SK-N-SH (cell line): ENCODE data around the gene SPTB. TPM values are rescaled to one million over a fixed set of nuclear protein-coding genes. Genes with fewer than 3 reads are reported as not detected.

Experiments used
- CTCF ChIA-PET: fragments of 300-600, 350-600 bp; formaldehyde crosslinking; extraction: SDS; loops from one replicate; lab custom pipeline; 2021; lab: Yijun Ruan, JAX
- POLR2A ChIA-PET: fragments of 350-600 bp; sonication (Branson Sonifier 250); formaldehyde crosslinking; extraction: SDS; loops from one replicate; lab custom pipeline; 2020; ENCODE audit warnings: antibody characterized with exemption, inconsistent platforms; lab: Yijun Ruan, JAX
- DNase-seq: peaks from one replicate; pipeline ENCODE4 v3.0.0; 2012
- H2AFZ ChIP-seq: fragments of 200-600 bp; sonication (generic); 2 replicates; pipeline ENCODE4 v1.8.1; 2016; ENCODE audit warnings: antibody characterized with exemption, mild to moderate bottlenecking, low read depth
- H3F3A ChIP-seq: fragments of 200-600 bp; sonication (generic); replicated peaks from 2 replicates; pipeline ENCODE3; 2016; ENCODE audit warnings: antibody characterized with exemption, mild to moderate bottlenecking; ENCODE audit not compliant: insufficient read depth
- H3K27ac ChIP-seq, 2 experiments: fragments of 200-500 bp in 1 of 2; fragments of 200-600 bp in 1 of 2; sonication (Bioruptor generic) in 1 of 2; sonication (generic), shearing (Covaris generic) in 1 of 2; 2 replicates each; pipeline versions ENCODE4 v1.5.1 to v1.6.1; 2014 to 2016; ENCODE audit warnings: low read depth in 2 of 2, inconsistent platforms in 1 of 2, low read length in 1 of 2, mild to moderate bottlenecking in 1 of 2, mixed read lengths in 1 of 2
- H3K27me3 ChIP-seq: fragments of 200-600 bp; sonication (generic), shearing (Covaris generic); 2 replicates; pipeline ENCODE4 v1.6.1; 2016; ENCODE audit warnings: mixed run types; ENCODE audit not compliant: insufficient read depth
- H3K36me3 ChIP-seq, 2 experiments: fragments of 200-500 bp in 1 of 2; fragments of 200-600 bp in 1 of 2; sonication (Bioruptor generic) in 1 of 2; sonication (generic) in 1 of 2; replicated peaks in 1 of 2; 2 replicates each; pipeline versions ENCODE3 to v1.5.1; 2014 to 2016; ENCODE audit warnings: low read length in 1 of 2, mild to moderate bottlenecking in 1 of 2; ENCODE audit not compliant: insufficient read depth in 2 of 2, control insufficient read depth in 1 of 2
- H3K4me1 ChIP-seq, 2 experiments: fragments of 200-500 bp in 1 of 2; fragments of 200-600 bp in 1 of 2; sonication (Bioruptor generic) in 1 of 2; sonication (generic), shearing (Covaris generic) in 1 of 2; 2 replicates each; pipeline versions ENCODE4 v1.5.1 to v1.6.1; 2014 to 2016; ENCODE audit warnings: low read depth in 1 of 2, low read length in 1 of 2, mixed run types in 1 of 2; ENCODE audit not compliant: insufficient read depth in 2 of 2, control insufficient read depth in 1 of 2
- H3K4me2 ChIP-seq: fragments of 200-600 bp; sonication (generic), shearing (Covaris generic); 2 replicates; pipeline ENCODE4 v1.6.1; 2017; ENCODE audit warnings: mixed run types
- H3K4me3 ChIP-seq, 2 experiments: fragments of 200-500 bp in 1 of 2; fragments of 200-600 bp in 1 of 2; sonication (Bioruptor generic) in 1 of 2; sonication (generic), shearing (Covaris generic) in 1 of 2; 2 replicates each; pipeline versions ENCODE4 v1.5.1 to v1.8.1; 2014 to 2016; ENCODE audit warnings: low read depth in 2 of 2, inconsistent platforms in 1 of 2, low read length in 1 of 2, mild to moderate bottlenecking in 1 of 2, mixed read lengths in 1 of 2, moderate library complexity in 1 of 2
- H3K79me2 ChIP-seq: fragments of 200-600 bp; sonication (generic); 2 replicates; pipeline ENCODE4 v1.8.1; 2017; ENCODE audit warnings: mild to moderate bottlenecking; ENCODE audit not compliant: insufficient read depth
- H3K9ac ChIP-seq: fragments of 200-600 bp; sonication (generic); 2 replicates; pipeline ENCODE4 v1.6.1; 2017; ENCODE audit warnings: mixed run types
- H3K9me2 ChIP-seq: fragments of 200-600 bp; sonication (generic); 2 replicates; pipeline ENCODE4 v1.6.1; 2017; ENCODE audit warnings: mixed run types
- H3K9me3 ChIP-seq: fragments of 200-600 bp; sonication (generic); 2 replicates; pipeline ENCODE4 v1.6.1; 2017; ENCODE audit warnings: mixed run types, mild to moderate bottlenecking, moderate library complexity
- H4K20me1 ChIP-seq: fragments of 200-600 bp; sonication (generic); 2 replicates; pipeline ENCODE4 v1.6.1; 2017; ENCODE audit warnings: mild to moderate bottlenecking, mixed run types; ENCODE audit not compliant: insufficient read depth
- CHD2 ChIP-seq: fragments of 150-350 bp; IDR thresholded peaks from 2 replicates; pipeline ENCODE4 v1.6.1; 2018; ENCODE audit warnings: low read length; ENCODE audit not compliant: partially characterized antibody
- EP300 ChIP-seq, 2 experiments: IDR thresholded peaks; 2 replicates each; pipeline versions ENCODE4 v1.4.0 to v1.6.1; 2012; ENCODE audit warnings: borderline replicate concordance in 1 of 2, low read depth in 1 of 2, low read length in 1 of 2
- EZH2phosphoT487 ChIP-seq: fragments of 200-600 bp; sonication (generic); IDR thresholded peaks from 2 replicates; pipeline ENCODE4 v1.6.1; 2017; ENCODE audit warnings: low read depth, mixed run types, mild to moderate bottlenecking, antibody characterized with exemption, moderate library complexity, borderline replicate concordance
- FOSL2 ChIP-seq: IDR thresholded peaks from 2 replicates; pipeline ENCODE4 v1.4.0; 2012; ENCODE audit warnings: low read depth, mild to moderate bottlenecking, moderate library complexity, borderline replicate concordance
- FOXJ3 ChIP-seq: sonication (generic); formaldehyde crosslinking; IDR thresholded peaks from 2 replicates; pipeline ENCODE4 v1.5.1; 2020; ENCODE audit warnings: mild to moderate bottlenecking, missing genetic modification reagents
- GATA2 ChIP-seq: sonication (generic); formaldehyde crosslinking; IDR thresholded peaks from 2 replicates; pipeline ENCODE4 v1.5.0; 2020; ENCODE audit warnings: mild to moderate bottlenecking, missing genetic modification reagents
- JUND ChIP-seq: IDR thresholded peaks from 2 replicates; pipeline ENCODE4 v1.4.0; 2012
- PBX3 ChIP-seq: IDR thresholded peaks from 2 replicates; pipeline ENCODE4; 2012
- POLR2AphosphoS5 ChIP-seq: IDR thresholded peaks from 2 replicates; pipeline ENCODE4 v1.6.1; 2012; ENCODE audit warnings: low read depth, low read length
- RAD21 ChIP-seq: IDR thresholded peaks from 2 replicates; pipeline ENCODE4 v1.6.1; 2012; ENCODE audit warnings: mild to moderate bottlenecking, low read length
- REST ChIP-seq: IDR thresholded peaks from 2 replicates; pipeline ENCODE4 v1.6.1; 2012; ENCODE audit warnings: mild to moderate bottlenecking, low read depth, low read length, moderate library complexity
- RFX5 ChIP-seq: IDR thresholded peaks from 2 replicates; pipeline ENCODE4 v1.6.1; 2012; ENCODE audit warnings: mild to moderate bottlenecking, improper control_type of control experiment, low read length
- RXRA ChIP-seq: IDR thresholded peaks from 2 replicates; pipeline ENCODE4 v1.4.0; 2012; ENCODE audit warnings: low read depth, mild to moderate bottlenecking, borderline replicate concordance
- SMC3 ChIP-seq: IDR thresholded peaks from 2 replicates; pipeline ENCODE4 v1.6.1; 2012; ENCODE audit warnings: low read depth, low read length, improper control_type of control experiment
- TCF12 ChIP-seq: IDR thresholded peaks from 2 replicates; pipeline ENCODE4 v1.4.0; 2012
- USF2 ChIP-seq: fragments of 150-350 bp; IDR thresholded peaks from 2 replicates; pipeline ENCODE4 v1.6.1; 2017; ENCODE audit warnings: antibody characterized with exemption, low read length, low read depth, borderline replicate concordance
- WGBS: methylation state at CpG from one replicate; pipeline ENCODE4 v1.1.6; 2017; ENCODE audit warnings: low lambda C conversion rate; 5-methylcytosine and 5-hydroxymethylcytosine counted together
- polyA plus RNA-seq, 3 experiments: library from polyadenylated mRNA; depleted of rRNA; stranded (reverse); fragments of >200 nt; gene quantifications; 2 replicates each; pipeline ENCODE4 v1.2.3, GENCODE V29; 2012
- TF ChIP-seq, protein P1 (sequence below): fragments of 150-350 bp; IDR thresholded peaks from 2 replicates; pipeline ENCODE4 v1.6.1; 2016; ENCODE audit warnings: mild to moderate bottlenecking, low read depth, low read length

The SPTB gene
- polyA plus RNA-seq, 1 of the 3 experiments (the other 2 are of a cell fraction): 0.15 TPM

DNA sequence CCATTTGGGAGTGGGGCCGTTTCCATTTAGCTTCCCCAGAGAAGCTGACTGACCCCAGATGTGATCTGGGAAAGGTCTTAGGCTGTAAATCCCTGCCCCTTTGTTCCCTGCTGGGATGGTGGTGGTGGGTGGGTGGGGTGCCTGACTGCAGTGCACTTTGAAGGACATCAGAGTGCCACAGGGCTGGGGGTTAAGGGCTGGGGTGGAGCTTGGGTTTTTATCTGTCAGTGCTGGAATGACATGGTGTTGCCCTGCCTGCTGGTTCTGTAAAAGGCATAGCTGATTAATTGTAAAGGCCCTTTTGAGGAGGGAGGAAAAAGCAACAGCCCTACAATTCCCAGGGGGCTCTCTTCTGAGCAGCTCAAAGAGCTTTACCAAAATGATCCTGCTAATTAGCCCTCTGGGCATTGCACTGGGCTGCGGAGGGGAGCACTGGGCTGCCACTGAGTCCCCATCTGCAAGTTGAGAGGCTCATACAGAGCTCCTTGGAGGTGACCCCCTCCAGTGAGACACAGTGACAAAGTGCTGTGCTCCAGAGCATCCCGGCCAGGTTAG lies 154.4 kb downstream of the SPTB start:
- H3K4me2 ChIP-seq: no peak overlapping the region
- H3K36me3 ChIP-seq: no peaks in the 10 kb centered on the region
- no peak overlapping the region for H3K27ac ChIP-seq
- H3F3A ChIP-seq: no peaks in the 10 kb centered on the region
- no peaks in the 10 kb centered on the region for H3K27me3 ChIP-seq
- peaks cover 16 to 19% of the 10 kb centered on the region in 2 experiments; a peak in 2 of 4 replicates for H3K4me1 ChIP-seq
- no peaks in the 10 kb centered on the region for H3K9me2 ChIP-seq
- no peak overlapping the region for H2AFZ ChIP-seq
- POLR2A ChIA-PET: no interaction called here
- TF ChIP-seq SMC3: no peak
- TF ChIP-seq EP300 (IDR thresholded peaks at IDR 0.05; ENCODE audit: borderline replicate concordance in 1 of 2, low read depth in 1 of 2, low read length in 1 of 2): no peak
- no peak for TF ChIP-seq RAD21
- no peak for TF ChIP-seq PBX3
- TF ChIP-seq TCF12: no peak
- no peak for TF ChIP-seq FOXJ3 (CRISPR knock-in tag)
- no peak for TF ChIP-seq JUND
- TF ChIP-seq POLR2AphosphoS5: no peak
- no peak for TF ChIP-seq RFX5
- TF ChIP-seq, protein P1, sequence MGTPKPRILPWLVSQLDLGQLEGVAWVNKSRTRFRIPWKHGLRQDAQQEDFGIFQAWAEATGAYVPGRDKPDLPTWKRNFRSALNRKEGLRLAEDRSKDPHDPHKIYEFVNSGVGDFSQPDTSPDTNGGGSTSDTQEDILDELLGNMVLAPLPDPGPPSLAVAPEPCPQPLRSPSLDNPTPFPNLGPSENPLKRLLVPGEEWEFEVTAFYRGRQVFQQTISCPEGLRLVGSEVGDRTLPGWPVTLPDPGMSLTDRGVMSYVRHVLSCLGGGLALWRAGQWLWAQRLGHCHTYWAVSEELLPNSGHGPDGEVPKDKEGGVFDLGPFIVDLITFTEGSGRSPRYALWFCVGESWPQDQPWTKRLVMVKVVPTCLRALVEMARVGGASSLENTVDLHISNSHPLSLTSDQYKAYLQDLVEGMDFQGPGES: no peak
- TF ChIP-seq GATA2 (CRISPR knock-in tag): no peak
- TF ChIP-seq REST: no peak
- TF ChIP-seq EZH2phosphoT487: no peak
- TF ChIP-seq USF2: no peak
- TF ChIP-seq FOSL2: no peak
- TF ChIP-seq CHD2: no peak
- TF ChIP-seq RXRA: no peak
- peaks cover 3% of the 10 kb centered on the region; the same call in 1 of the 2 replicates for H3K79me2 ChIP-seq
- CTCF ChIA-PET: interaction anchor here (0.9 to 1.8 kb wide), 4 partner anchors 25 to 37 kb away, joined by 3 to 6 read pairs (median 4); no protein-coding TSS in a partner anchor
- no peak for DNase-seq
- H3K4me3 ChIP-seq: no peak overlapping the region
- no peaks in the 10 kb centered on the region for H3K9me3 ChIP-seq
- WGBS: 79% methylated on average over 2 of the region's 3 CpGs
- no peak overlapping the region for H3K9ac ChIP-seq
- H4K20me1 ChIP-seq: peaks cover 3% of the 10 kb centered on the region; the same call in 1 of the 2 replicates
